ENCODE data around the gene VPS4A.

VPS4A gene

DNA sequence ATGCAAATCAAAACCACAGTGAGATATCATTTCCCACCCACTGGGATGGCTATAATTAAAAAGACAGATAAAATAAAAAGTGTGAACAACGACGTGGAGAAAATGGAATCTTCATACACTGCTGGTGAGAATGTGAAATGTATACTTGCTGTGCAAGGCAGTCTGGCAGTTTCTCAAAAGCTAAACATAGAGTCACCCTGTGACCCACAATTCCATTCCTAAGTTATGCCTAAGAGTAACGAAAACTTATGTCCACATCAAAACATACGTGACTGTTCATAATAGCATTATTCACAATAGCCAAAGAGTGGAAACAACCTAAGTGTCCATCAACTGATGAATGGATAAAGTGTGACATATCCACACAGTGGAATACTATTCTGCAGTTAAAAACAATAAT lies 38.1 kb upstream of the VPS4A start:
- Histone ChIP-seq H3K27me3 (no peaks in the 10 kb centered on the region), H3K9me3 (no peaks in the 10 kb centered on the region), H3K4me1 (peaks cover 0 to 41% (median 23%) of the 10 kb centered on the region in 4 donors), H3K27ac (peak overlapping the region in 1 of 2 donors; percentile 19), H3K36me3 (peaks cover 0 to 19% (median 10%) of the 10 kb centered on the region in 3 donors), H3K4me3 (no peak overlapping the region)
- TF ChIP-seq, protein P1, sequence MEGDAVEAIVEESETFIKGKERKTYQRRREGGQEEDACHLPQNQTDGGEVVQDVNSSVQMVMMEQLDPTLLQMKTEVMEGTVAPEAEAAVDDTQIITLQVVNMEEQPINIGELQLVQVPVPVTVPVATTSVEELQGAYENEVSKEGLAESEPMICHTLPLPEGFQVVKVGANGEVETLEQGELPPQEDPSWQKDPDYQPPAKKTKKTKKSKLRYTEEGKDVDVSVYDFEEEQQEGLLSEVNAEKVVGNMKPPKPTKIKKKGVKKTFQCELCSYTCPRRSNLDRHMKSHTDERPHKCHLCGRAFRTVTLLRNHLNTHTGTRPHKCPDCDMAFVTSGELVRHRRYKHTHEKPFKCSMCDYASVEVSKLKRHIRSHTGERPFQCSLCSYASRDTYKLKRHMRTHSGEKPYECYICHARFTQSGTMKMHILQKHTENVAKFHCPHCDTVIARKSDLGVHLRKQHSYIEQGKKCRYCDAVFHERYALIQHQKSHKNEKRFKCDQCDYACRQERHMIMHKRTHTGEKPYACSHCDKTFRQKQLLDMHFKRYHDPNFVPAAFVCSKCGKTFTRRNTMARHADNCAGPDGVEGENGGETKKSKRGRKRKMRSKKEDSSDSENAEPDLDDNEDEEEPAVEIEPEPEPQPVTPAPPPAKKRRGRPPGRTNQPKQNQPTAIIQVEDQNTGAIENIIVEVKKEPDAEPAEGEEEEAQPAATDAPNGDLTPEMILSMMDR (IDR thresholded peaks at IDR 0.05) = no peak
- intact Hi-C loops (cut with DNase I; ENCODE audit: low total_unique reads) = no loop called here
- DNase-seq = no peak

- Histone ChIP-seq H3K27ac (peak overlapping the region in 1 of 2 donors; percentile 55), H3K4me3 (no peak overlapping the region), H3K27me3 (no peaks in the 10 kb centered on the region), H3K36me3 (peaks cover 0 to 19% (median 10%) of the 10 kb centered on the region in 3 donors), H3K4me1 (peaks cover 0 to 41% (median 23%) of the 10 kb centered on the region in 4 donors), H3K9me3 (no peaks in the 10 kb centered on the region)
- no peak for DNase-seq
- intact Hi-C loops (cut with DNase I; ENCODE audit: low total_unique reads) = no loop called here
- TF ChIP-seq, protein P1 (IDR thresholded peaks at IDR 0.05) = no peak
Measured at GRCh38 chr16:69274699-69275235, 36.4 kb upstream of the VPS4A start.

- intact Hi-C loops (cut with DNase I; ENCODE audit: low total_unique reads) = no loop called here
- H3K4me3 ChIP-seq = no peak overlapping the region
- TF ChIP-seq, protein P1 (IDR thresholded peaks at IDR 0.05) = no peak
- peaks cover 0 to 41% (median 23%) of the 10 kb centered on the region in 4 donors for H3K4me1 ChIP-seq
- no peaks in the 10 kb centered on the region for H3K9me3 ChIP-seq
- peak overlapping the region in 1 of 2 donors; percentile 55 for H3K27ac ChIP-seq
- peaks cover 0 to 4% (median 0%) of the 10 kb centered on the region in 3 donors for H3K36me3 ChIP-seq
- peak; percentile 77 to 85 for DNase-seq
- H3K27me3 ChIP-seq = no peaks in the 10 kb centered on the region
Measured at GRCh38 chr16:69276148-69277115, 34.7 kb upstream of the VPS4A start.

DNA sequence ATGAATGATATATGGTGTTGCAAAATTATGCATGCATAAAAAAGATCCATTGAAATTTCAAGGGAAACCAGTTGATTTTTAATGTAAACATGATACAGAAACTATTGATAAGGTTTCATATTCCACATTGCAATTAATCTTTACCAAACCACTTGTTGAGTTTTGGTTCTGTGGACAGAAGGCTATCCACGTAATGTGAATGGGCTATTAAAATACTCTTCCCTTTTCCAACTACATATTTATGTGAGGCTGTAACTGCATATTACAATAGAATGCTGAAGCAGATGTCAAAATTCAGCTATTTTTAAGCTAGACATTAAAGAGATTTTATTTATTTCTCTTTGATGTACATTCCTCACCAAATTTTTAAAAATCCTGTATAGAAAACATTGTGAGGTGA lies 33.7 kb upstream of the VPS4A start:
- H3K4me1 ChIP-seq = peaks cover 0 to 41% (median 23%) of the 10 kb centered on the region in 4 donors
- TF ChIP-seq, protein P1 (IDR thresholded peaks at IDR 0.05) = no peak
- no peak overlapping the region for H3K4me3 ChIP-seq
- peak overlapping the region in 1 of 2 donors; percentile 55 for H3K27ac ChIP-seq
- intact Hi-C loops (cut with DNase I; ENCODE audit: low total_unique reads) = no loop called here
- no peaks in the 10 kb centered on the region for H3K9me3 ChIP-seq
- no peaks in the 10 kb centered on the region for H3K36me3 ChIP-seq
- no peak for DNase-seq
- H3K27me3 ChIP-seq = no peaks in the 10 kb centered on the region

- Histone ChIP-seq H3K9me3 (no peaks in the 10 kb centered on the region), H3K36me3 (peaks cover 6 to 24% (median 16%) of the 10 kb centered on the region in 3 donors), H3K4me3 (no peak overlapping the region), H3K27ac (no peak overlapping the region), H3K27me3 (no peaks in the 10 kb centered on the region), H3K4me1 (peaks cover 0 to 29% (median 9%) of the 10 kb centered on the region in 4 donors)
- intact Hi-C loops (cut with DNase I; ENCODE audit: low total_unique reads) = no loop called here
- DNase-seq = no peak
- TF ChIP-seq, protein P1 (IDR thresholded peaks at IDR 0.05) = no peak
Measured at GRCh38 chr16:69283851-69284250, 27.3 kb upstream of the VPS4A start.
